Measurements from ENCODE around the gene BET1L. TPM values are rescaled to one million over a fixed set of nuclear protein-coding genes. Genes with fewer than 3 reads are reported as not detected.
A peak's percentile ranks its signal among the peaks of the same experiment; 100 is the strongest.

The BET1L gene
- total and polyA plus RNA-seq, 10 of the 15 experiments (the other 5 are each of a cell fraction or from before 2014, with no cell fraction given): 6.7 to 55.4 (median 39.7) TPM

DNA sequence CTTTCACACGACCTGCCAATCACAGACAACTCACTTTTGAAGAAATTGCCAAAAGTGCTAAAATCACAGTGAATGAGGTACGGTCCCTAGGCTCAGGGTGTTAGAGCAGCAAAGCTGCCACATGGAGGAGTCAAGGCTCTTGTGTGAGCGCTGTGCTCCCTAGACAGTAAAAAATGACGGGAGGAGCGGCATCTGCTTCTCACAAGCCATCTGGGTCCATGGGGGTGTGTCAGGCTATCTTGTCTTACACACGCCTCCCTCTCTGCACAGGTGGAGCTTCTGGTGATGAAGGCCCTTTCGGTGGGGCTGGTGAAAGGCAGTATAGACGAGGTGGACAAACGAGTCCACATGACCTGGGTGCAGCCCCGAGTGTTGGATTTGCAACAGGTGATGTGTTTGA lies 44.4 kb upstream of the BET1L start:
- no peaks in the 10 kb centered on the region for H3K79me2 ChIP-seq (ENCODE audit: control insufficient read depth, insufficient read depth, low read length)
- SMC1A ChIA-PET (ENCODE audit: uncharacterized antibody, unreplicated experiment): interaction anchor here (0.9 to 5.6 kb wide), 15 partner anchors 10 to 270 kb away, joined by 3 to 38 read pairs (median 5); partner anchors contain the start of genes BET1L, IFITM2 and PSMD13
- WGBS (ENCODE audit: insufficient coverage, insufficient replicate concordance, low lambda C conversion rate, missing lambda C conversion rate): 83% methylated on average over 10 of the region's 10 CpGs
- no peak overlapping the region for H3K4me3 ChIP-seq
- POLR2A ChIA-PET: interaction anchor here (0.7 to 2.0 kb wide), 5 partner anchors 9 to 38 kb away, joined by 3 to 6 read pairs (median 6); partner anchors contain the start of gene PGGHG
- TF ChIP-seq, protein P1, sequence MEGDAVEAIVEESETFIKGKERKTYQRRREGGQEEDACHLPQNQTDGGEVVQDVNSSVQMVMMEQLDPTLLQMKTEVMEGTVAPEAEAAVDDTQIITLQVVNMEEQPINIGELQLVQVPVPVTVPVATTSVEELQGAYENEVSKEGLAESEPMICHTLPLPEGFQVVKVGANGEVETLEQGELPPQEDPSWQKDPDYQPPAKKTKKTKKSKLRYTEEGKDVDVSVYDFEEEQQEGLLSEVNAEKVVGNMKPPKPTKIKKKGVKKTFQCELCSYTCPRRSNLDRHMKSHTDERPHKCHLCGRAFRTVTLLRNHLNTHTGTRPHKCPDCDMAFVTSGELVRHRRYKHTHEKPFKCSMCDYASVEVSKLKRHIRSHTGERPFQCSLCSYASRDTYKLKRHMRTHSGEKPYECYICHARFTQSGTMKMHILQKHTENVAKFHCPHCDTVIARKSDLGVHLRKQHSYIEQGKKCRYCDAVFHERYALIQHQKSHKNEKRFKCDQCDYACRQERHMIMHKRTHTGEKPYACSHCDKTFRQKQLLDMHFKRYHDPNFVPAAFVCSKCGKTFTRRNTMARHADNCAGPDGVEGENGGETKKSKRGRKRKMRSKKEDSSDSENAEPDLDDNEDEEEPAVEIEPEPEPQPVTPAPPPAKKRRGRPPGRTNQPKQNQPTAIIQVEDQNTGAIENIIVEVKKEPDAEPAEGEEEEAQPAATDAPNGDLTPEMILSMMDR (IDR thresholded peaks at IDR 0.05 in 2 of 3, conservative IDR thresholded peaks at IDR 0.05 in 1 of 3; ENCODE audit: control insufficient read depth in 2 of 3, extremely low read depth in 1 of 3, insufficient read depth in 1 of 3, low read depth in 3 of 3, low read length in 3 of 3): peak in 1 of 3 experiments; percentile 7; a peak in 2 of 6 replicates
- TF ChIP-seq MYB (IDR thresholded peaks at IDR 0.05; ENCODE audit: borderline replicate concordance, low read depth, low read length): no peak
- TF ChIP-seq NFYB (IDR thresholded peaks at IDR 0.05; ENCODE audit: insufficient read depth, low read depth, low read length): no peak
- in situ Hi-C loops (cut with MboI): loop anchor here (5.0 kb wide), 1 partner anchor 106 kb away; no protein-coding TSS in a partner anchor
- H3K36me3 ChIP-seq (ENCODE audit: control insufficient read depth in 2 of 2, insufficient read depth in 2 of 2, low read length in 1 of 2): peaks cover 17 to 21% of the 10 kb centered on the region in 2 experiments; a peak in 3 of 4 replicates
- H3K27me3 ChIP-seq (replicated peaks in 1 of 2; ENCODE audit: control insufficient read depth in 2 of 2, insufficient read depth in 2 of 2, low read length in 1 of 2): no peaks in the 10 kb centered on the region
- H2AFZ ChIP-seq (ENCODE audit: control insufficient read depth, low read depth, low read length): no peak overlapping the region
- H3K27ac ChIP-seq (ENCODE audit: control insufficient read depth, insufficient read depth): no peak overlapping the region
- H4K20me1 ChIP-seq (ENCODE audit: control insufficient read depth, insufficient read depth): no peaks in the 10 kb centered on the region
- H3K9me3 ChIP-seq (replicated peaks; ENCODE audit: control insufficient read depth, insufficient read depth, low read length): no peaks in the 10 kb centered on the region
- BruUV-seq (replicated peaks): no TSS peak
- CTCF ChIA-PET: interaction anchor here (0.6 to 3.9 kb wide), 25 partner anchors 8 to 198 kb away, joined by 3 to 45 read pairs (median 8); partner anchors contain the start of genes BET1L, PGGHG and RIC8A
- intact Hi-C loops (cut with micrococcal nuclease; ENCODE audit: unreplicated experiment): no loop called here
- FAIRE-seq (no peak), DNase-seq (ENCODE audit: low read depth, low spot score) (no peak), ATAC-seq (no peak)
- H3K9ac ChIP-seq (ENCODE audit: control insufficient read depth, insufficient read depth, low read length): no peak overlapping the region
- RAD21 ChIA-PET (ENCODE audit: unreplicated experiment): interaction anchor here (1.2 to 2.0 kb wide), 9 partner anchors 14 to 114 kb away, joined by 3 to 23 read pairs (median 7); partner anchors contain the start of genes BET1L, PSMD13 and RIC8A
- no peak overlapping the region for H3K4me2 ChIP-seq (ENCODE audit: control insufficient read depth, insufficient read depth)
- no peaks in the 10 kb centered on the region for H3K4me1 ChIP-seq (ENCODE audit: control insufficient read depth, insufficient read depth, low read length)

Data from GM12878 (cell line).